GM12874 (cell line): Measurements from ENCODE around the gene IL1RAPL1.

Experiments
- TF ChIP-seq, protein P1 (sequence below): IDR thresholded peaks from 2 replicates; pipeline ENCODE4 v1.5.1; 2011; ENCODE audit warnings: low read depth, mild to moderate bottlenecking, control low read depth, low read length, moderate library complexity; ENCODE audit not compliant: insufficient read depth

Gene IL1RAPL1

DNA sequence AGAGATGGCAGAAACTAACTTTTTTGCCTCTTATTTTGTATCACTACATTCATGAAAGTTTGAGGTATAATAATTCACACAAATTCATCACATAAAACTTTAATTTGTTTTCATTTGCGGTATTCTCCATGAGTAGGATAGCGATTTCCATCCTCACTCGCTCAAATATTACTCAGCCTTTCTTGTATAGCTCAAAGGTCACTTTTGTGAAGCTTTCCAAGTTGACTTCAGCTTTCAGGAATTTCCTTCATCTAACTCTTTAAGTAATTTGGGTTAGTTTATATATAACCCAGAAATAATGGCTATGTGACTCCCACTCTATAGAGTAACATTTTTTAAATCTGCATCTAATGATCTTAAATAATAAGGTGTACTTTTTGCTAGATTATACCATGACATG is 314.4 kb downstream of the IL1RAPL1 start:
- TF ChIP-seq, protein P1, sequence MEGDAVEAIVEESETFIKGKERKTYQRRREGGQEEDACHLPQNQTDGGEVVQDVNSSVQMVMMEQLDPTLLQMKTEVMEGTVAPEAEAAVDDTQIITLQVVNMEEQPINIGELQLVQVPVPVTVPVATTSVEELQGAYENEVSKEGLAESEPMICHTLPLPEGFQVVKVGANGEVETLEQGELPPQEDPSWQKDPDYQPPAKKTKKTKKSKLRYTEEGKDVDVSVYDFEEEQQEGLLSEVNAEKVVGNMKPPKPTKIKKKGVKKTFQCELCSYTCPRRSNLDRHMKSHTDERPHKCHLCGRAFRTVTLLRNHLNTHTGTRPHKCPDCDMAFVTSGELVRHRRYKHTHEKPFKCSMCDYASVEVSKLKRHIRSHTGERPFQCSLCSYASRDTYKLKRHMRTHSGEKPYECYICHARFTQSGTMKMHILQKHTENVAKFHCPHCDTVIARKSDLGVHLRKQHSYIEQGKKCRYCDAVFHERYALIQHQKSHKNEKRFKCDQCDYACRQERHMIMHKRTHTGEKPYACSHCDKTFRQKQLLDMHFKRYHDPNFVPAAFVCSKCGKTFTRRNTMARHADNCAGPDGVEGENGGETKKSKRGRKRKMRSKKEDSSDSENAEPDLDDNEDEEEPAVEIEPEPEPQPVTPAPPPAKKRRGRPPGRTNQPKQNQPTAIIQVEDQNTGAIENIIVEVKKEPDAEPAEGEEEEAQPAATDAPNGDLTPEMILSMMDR = no peak

DNA sequence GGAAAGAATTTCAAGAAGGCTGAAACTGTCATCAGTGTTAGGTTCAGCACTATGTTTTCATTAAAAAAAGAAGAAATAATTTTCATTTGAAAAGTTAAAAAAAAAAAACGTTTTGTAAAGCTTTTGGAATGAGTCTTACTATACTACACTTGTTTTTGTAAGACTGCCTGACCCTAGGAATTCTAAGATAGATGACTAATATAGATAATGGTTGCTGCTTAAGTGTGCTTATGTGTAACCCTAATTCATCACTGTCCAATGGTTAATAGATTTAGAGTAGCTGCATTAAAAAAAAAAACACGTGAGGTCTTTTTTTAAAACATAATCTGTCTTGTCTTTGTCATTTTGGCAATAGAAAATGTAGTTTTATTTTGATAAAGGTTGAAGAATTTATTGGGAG is 323.2 kb downstream of the IL1RAPL1 start:
- TF ChIP-seq, protein P1 = no peak

DNA sequence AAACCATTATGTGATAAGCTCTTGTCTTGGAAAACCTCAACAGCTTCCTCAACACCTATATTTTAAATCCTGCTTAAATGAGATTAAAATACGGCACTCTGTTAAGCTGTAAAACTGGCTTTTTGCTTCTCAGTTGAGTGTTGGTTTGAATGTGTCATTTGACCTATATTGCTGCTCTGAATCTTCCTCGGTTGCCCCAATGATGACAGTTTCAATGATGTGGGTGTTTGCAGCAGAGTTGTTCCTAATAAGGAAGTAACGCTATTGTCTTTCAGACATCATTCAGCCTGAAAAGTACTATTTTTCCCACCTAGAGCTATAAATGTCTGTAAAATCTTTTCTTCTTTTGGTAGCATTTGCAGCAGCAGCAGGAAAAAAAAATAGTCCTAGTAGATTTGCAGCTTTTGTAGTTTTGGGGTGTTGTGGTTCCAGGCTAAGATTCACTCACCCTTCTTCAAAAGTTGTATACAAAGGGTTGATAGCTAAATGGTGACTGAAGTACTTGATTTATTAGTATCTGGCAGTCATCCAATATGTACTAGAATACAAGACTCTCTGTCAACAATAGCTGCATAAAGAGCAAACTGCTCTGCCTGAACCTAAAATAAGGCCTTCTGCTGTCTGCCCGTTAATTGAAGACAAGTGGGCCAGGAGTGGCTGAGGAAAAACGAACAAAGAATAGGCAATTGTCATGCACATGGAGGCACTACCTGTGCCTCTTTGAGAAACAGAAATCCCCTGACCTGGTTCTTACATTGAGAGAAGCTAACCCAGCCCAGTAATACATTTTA is 333.1 kb downstream of the IL1RAPL1 start:
- TF ChIP-seq, protein P1 = no peak

DNA sequence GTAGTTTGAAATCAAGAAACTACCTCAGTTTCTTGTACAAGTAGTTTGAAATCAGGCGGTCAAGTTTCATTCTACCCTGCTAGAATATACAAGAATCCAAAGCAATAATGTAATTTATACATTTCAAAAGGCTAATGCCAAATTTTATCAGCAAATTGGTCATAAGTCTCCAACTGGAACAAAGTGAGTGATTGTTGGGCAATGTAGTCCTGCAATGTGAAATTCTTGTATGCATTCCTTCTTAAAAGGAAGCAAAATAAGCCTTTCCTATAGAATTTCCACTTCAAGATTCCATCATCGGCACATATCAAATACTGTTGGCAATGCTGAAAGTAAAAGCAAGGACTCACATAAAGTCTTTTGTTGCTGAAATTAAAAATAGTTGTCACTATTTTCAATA is 334.9 kb downstream of the IL1RAPL1 start:
- TF ChIP-seq, protein P1 = no peak

DNA sequence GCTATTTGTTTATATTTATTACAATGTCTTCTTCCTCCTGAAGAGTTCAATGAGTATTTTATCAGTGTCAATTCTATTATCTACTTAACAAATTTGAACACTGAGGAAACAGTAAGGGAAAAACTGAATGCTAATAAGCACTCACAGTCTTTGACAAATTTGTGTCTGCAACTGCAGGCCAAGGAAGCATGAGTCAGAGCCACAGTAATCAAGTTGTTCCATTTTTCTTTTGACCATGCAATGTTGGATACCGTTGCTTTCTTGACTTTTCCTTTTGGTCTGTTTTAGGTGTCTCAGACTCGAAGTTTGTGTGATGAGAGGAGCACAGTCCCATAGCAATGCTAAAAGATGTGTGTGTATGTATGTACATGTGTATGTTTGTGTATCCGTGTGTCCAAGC is 359.6 kb downstream of the IL1RAPL1 start:
- TF ChIP-seq, protein P1 = no peak

DNA sequence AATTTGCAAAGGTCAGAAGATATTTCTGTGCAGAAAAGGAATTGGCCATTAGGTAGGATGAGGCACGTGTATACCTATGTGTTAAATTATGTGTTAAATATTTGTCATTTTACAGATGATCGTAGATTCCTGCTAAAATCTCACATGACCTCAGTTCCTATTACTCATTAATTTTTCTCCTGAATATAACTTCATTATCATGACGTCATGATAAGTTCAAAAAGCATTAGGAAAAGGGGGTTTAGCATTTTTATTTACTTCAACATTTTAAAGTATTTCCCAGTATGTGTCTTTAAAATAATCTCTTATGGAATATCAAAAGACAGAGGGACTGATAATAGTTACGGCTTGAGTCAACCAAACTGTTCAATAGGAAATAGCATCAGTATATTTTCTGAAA is 372.8 kb downstream of the IL1RAPL1 start:
- TF ChIP-seq, protein P1 = no peak

DNA sequence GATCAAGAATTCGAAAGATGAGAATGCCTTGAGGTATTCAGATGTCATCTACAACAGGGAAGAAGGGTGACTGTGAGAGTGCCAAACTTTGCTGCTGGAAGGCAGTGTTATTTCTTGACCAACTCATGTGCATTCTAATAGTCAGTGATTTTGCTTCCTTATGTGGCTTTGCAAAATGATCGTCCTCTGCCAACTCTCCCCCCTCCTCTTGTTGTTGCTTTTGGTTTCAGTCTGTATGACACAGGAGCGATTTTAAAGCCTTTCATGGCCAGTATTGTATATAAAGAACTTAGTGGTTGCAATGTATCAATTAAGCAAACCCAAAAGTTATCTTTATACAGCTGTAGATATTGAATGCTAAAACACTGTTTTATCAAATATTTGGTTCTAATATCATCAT is 379.1 kb downstream of the IL1RAPL1 start:
- TF ChIP-seq, protein P1 = no peak
